ENCODE results near the gene ENTPD8. TPM values are rescaled to one million over a fixed set of nuclear protein-coding genes. Genes with fewer than 3 reads are reported as not detected.

The ENTPD8 gene
- total RNA-seq, 1 experiment from 2014 or later, result 0.77 TPM

DNA sequence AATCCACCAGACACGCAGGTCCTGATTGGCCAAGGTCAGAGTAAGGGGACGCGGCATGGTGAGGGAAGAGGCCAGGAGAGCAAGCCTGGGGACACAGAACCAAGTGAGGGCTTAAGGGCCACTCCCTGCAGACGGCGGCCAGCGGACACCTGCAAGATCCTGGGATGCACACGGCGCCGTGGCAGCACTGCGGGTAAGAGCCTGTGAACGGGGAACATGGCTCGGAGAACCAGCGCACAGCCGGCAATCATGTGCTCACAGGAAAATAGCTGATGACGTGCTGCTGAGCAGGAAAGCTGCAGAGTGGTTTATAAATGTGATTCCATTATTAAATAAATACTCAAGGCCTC lies 45.0 kb upstream of the ENTPD8 start:
- Histone ChIP-seq H3K4me2 (ENCODE audit: insufficient read depth, insufficient read length, low read length) (no peak overlapping the region), H2BK15ac (ENCODE audit: low read depth, low read length) (no peak overlapping the region), H3K23me2 (ENCODE audit: insufficient read length, low read depth, low read length, poor library complexity, severe bottlenecking) (no peaks in the 10 kb centered on the region), H3K18ac (ENCODE audit: insufficient read length, low read depth, low read length) (no peak overlapping the region), H3K14ac (ENCODE audit: insufficient read depth, low read length) (no peak overlapping the region), H3K9ac (ENCODE audit: extremely low read depth, insufficient read length, low read length) (no peak overlapping the region), H3K9me3 (ENCODE audit: control insufficient read depth, low read depth, low read length) (no peaks in the 10 kb centered on the region), H2AFZ (ENCODE audit: low read length) (no peak overlapping the region), H3K23ac (ENCODE audit: insufficient read length, low read depth, low read length) (no peak overlapping the region), H2BK12ac (ENCODE audit: insufficient read length, low read depth, low read length) (no peak overlapping the region), H2BK120ac (ENCODE audit: low read depth, low read length, poor library complexity, severe bottlenecking) (no peak overlapping the region), H2BK5ac (ENCODE audit: insufficient read length, low read length) (no peak overlapping the region), H2AK5ac (ENCODE audit: insufficient read length, low read length) (no peak overlapping the region), H3K4ac (ENCODE audit: low read depth, low read length) (no peak overlapping the region), H2BK20ac (ENCODE audit: low read depth, low read length, poor library complexity, severe bottlenecking) (no peak overlapping the region), H3K79me1 (ENCODE audit: insufficient read depth, low read depth, low read length, poor library complexity, severe bottlenecking) (no peaks in the 10 kb centered on the region), H3K56ac (ENCODE audit: insufficient read length, low read depth, low read length) (no peak overlapping the region), H3K79me2 (ENCODE audit: insufficient read depth, low read length) (no peaks in the 10 kb centered on the region), H4K20me1 (ENCODE audit: control insufficient read depth, insufficient read depth, insufficient read length) (no peaks in the 10 kb centered on the region), H4K8ac (replicated peaks; ENCODE audit: insufficient read length, low read depth, low read length) (no peak overlapping the region), H4K91ac (ENCODE audit: insufficient read length, low read depth, low read length) (no peak overlapping the region), H3T11ph (ENCODE audit: low read length) (no peak overlapping the region), H4K5ac (ENCODE audit: insufficient read length, low read depth, low read length) (no peak overlapping the region), H3K4me1 (ENCODE audit: insufficient read depth, low read length) (no peaks in the 10 kb centered on the region), H3K27me3 (ENCODE audit: insufficient read depth, low read length) (no peaks in the 10 kb centered on the region), H3K27ac (ENCODE audit: insufficient read length, low read depth, low read length) (no peak overlapping the region)
- no peak overlapping the region for H3K27ac Mint-ChIP-seq
- TF ChIP-seq CTCF (conservative IDR thresholded peaks at IDR 0.05), result no peak
- no peaks in the 10 kb centered on the region for H3K4me1 Mint-ChIP-seq
- H3K36me3 Mint-ChIP-seq (ENCODE audit: insufficient read depth in 1 of 3, low read depth in 3 of 3), result no peaks in the 10 kb centered on the region
- no CpG with 5 or more reads among the region's 15 CpGs for WGBS (ENCODE audit: extremely low coverage, insufficient read length, low lambda C conversion rate)
- H3K27me3 Mint-ChIP-seq (ENCODE audit: low read depth), result peaks cover 1% of the 10 kb centered on the region
- no peaks in the 10 kb centered on the region for H3K9me3 Mint-ChIP-seq
- no peak overlapping the region for H3K4me3 Mint-ChIP-seq
- no peak for DNase-seq

All from H9 (cell line).